GM19351 (cell line): ENCODE data around the gene GPR15.
A peak's percentile ranks its signal among the peaks of the same experiment; 100 is the strongest.

ENCODE experiments used
- ATAC-seq: cut with Tn5 transposase; IDR thresholded peaks from one replicate; pipeline ENCODE4 v1.9.1; 2021; ENCODE audit warnings: mild to moderate bottlenecking, moderate library complexity; ENCODE audit not compliant: unreplicated experiment

Gene GPR15

GRCh38 chr3:98529856-98530459 lies 1.8 kb upstream of the GPR15 start:
- ATAC-seq, result no peak

- ATAC-seq, result no peak
Measured at GRCh38 chr3:98530676-98531075, 1.1 kb upstream of the GPR15 start.

GRCh38 chr3:98532275-98532637 lies 478 bp downstream of the GPR15 start:
- no peak for ATAC-seq

- ATAC-seq, result no peak
Measured at GRCh38 chr3:98532709-98533571, 1.2 kb downstream of the GPR15 start.

GRCh38 chr3:98534168-98534567 lies 2.4 kb downstream of the GPR15 start:
- ATAC-seq, result no peak

- no peak for ATAC-seq
Measured at GRCh38 chr3:98534734-98535133, 3.0 kb downstream of the GPR15 start.

GRCh38 chr3:98536456-98537017 lies 4.8 kb downstream of the GPR15 start:
- ATAC-seq, result peak; percentile 69

- ATAC-seq, result peak; percentile 45
Measured at GRCh38 chr3:98540346-98540745, 8.6 kb downstream of the GPR15 start.

GRCh38 chr3:98541695-98542094 lies 9.9 kb downstream of the GPR15 start:
- ATAC-seq, result no peak

GRCh38 chr3:98542623-98543022 lies 10.8 kb downstream of the GPR15 start:
- ATAC-seq, result no peak

GRCh38 chr3:98545940-98546339 lies 14.2 kb downstream of the GPR15 start:
- ATAC-seq, result peak; percentile 70

- no peak for ATAC-seq
Measured at GRCh38 chr3:98548544-98548943, 16.8 kb downstream of the GPR15 start.

GRCh38 chr3:98550833-98551232 lies 19.1 kb downstream of the GPR15 start:
- ATAC-seq, result no peak

- ATAC-seq, result no peak
Measured at GRCh38 chr3:98551236-98551635, 19.5 kb downstream of the GPR15 start.

GRCh38 chr3:98551754-98552153 lies 20.0 kb downstream of the GPR15 start:
- ATAC-seq, result no peak

GRCh38 chr3:98552232-98553020 lies 20.6 kb downstream of the GPR15 start:
- no peak for ATAC-seq

- no peak for ATAC-seq
Measured at GRCh38 chr3:98553021-98553563, 21.3 kb downstream of the GPR15 start.

- ATAC-seq, result no peak
Measured at GRCh38 chr3:98553753-98554152, 22.0 kb downstream of the GPR15 start.

GRCh38 chr3:98554580-98554979 lies 22.8 kb downstream of the GPR15 start:
- ATAC-seq, result no peak

GRCh38 chr3:98555025-98555379 lies 23.2 kb downstream of the GPR15 start:
- ATAC-seq, result no peak
